ELR (cell line): ENCODE results near the gene CYLC2.

Experiments
- DNase-seq: peaks from one replicate; pipeline ENCODE4 v3.0.0-alpha.2; 2015; ENCODE audit warnings: low read depth

CYLC2 gene

GRCh38 chr9:102995033-102995432, at the start of gene CYLC2:
CYLC2 (plus strand) TSS chr9:102995333; CDS start chr9:102995381, 48 bp downstream.
- no peak for DNase-seq

GRCh38 chr9:102950346-102950745, 44.8 kb upstream of the CYLC2 start:
- DNase-seq, result peak; percentile 77

- no peak for DNase-seq
These were observed 28.1 kb upstream of the CYLC2 start for GRCh38 chr9:102966999-102967398.

- no peak for DNase-seq
These were observed 27.2 kb upstream of the CYLC2 start for GRCh38 chr9:102967979-102968378.

GRCh38 chr9:102972780-102973179, 22.4 kb upstream of the CYLC2 start:
- DNase-seq, result no peak

GRCh38 chr9:102974530-102974929, 20.6 kb upstream of the CYLC2 start:
- DNase-seq, result peak; percentile 69

GRCh38 chr9:102975251-102975650, 19.9 kb upstream of the CYLC2 start:
- DNase-seq, result no peak

- no peak for DNase-seq
These were observed 9.8 kb upstream of the CYLC2 start for GRCh38 chr9:102985162-102985895.

- no peak for DNase-seq
These were observed 8.7 kb upstream of the CYLC2 start for GRCh38 chr9:102986425-102986824.

GRCh38 chr9:103003689-103004088, 8.6 kb downstream of the CYLC2 start:
- peak; percentile 20 for DNase-seq

GRCh38 chr9:103014242-103014641, 19.1 kb downstream of the CYLC2 start:
- no peak for DNase-seq

- no peak for DNase-seq
These were observed 30.7 kb downstream of the CYLC2 start for GRCh38 chr9:103025796-103026195.

GRCh38 chr9:103037508-103038477, 42.7 kb downstream of the CYLC2 start:
- peak; percentile 85 for DNase-seq

- DNase-seq, result no peak
These were observed 46.8 kb downstream of the CYLC2 start for GRCh38 chr9:103041961-103042360.
